Liver (tissue), 9 donors: Measurements from ENCODE around the gene MED10. TPM values are rescaled to one million over a fixed set of nuclear protein-coding genes. Genes with fewer than 3 reads are reported as not detected.

Source experiments
- DNase-seq: peaks from one replicate; pipeline ENCODE4 v3.0.0-alpha.2; 2017; ENCODE audit warnings: low spot score
- H3K27ac ChIP-seq, 2 donors: one replicate each; pipeline ENCODE4 v1.7.0; 2013; ENCODE audit warnings: inconsistent platforms in 2 of 2, low read length in 2 of 2, control low read depth in 1 of 2, low read depth in 1 of 2, mild to moderate bottlenecking in 1 of 2
- H3K27me3 ChIP-seq, 4 donors: one replicate each; pipeline versions ENCODE4 v1.6.1 to v1.7.0; 2013; ENCODE audit warnings: low read length in 3 of 4, inconsistent platforms in 1 of 4, mild to moderate bottlenecking in 1 of 4, moderate library complexity in 1 of 4; ENCODE audit not compliant: control insufficient read depth in 4 of 4, insufficient read depth in 4 of 4
- H3K36me3 ChIP-seq, 4 donors: one replicate each; pipeline versions ENCODE4 v1.6.1 to v1.7.0; 2013; ENCODE audit warnings: low read length in 3 of 4, mild to moderate bottlenecking in 3 of 4, low read depth in 1 of 4, moderate library complexity in 1 of 4; ENCODE audit not compliant: control insufficient read depth in 4 of 4, insufficient read depth in 3 of 4
- H3K4me1 ChIP-seq, 4 donors: one replicate each; pipeline versions ENCODE4 v1.6.1 to v1.7.0; 2013; ENCODE audit warnings: low read length in 3 of 4, mild to moderate bottlenecking in 3 of 4, moderate library complexity in 1 of 4; ENCODE audit not compliant: control insufficient read depth in 4 of 4, insufficient read depth in 4 of 4
- H3K4me3 ChIP-seq, 3 donors: one replicate each; pipeline versions ENCODE4 v1.6.1 to v1.7.0; 2013; ENCODE audit warnings: low read length in 3 of 3, control low read depth in 1 of 3, low read depth in 1 of 3, mild to moderate bottlenecking in 1 of 3
- H3K9ac ChIP-seq, 2 donors: one replicate each; pipeline ENCODE4 v1.7.0; 2013; ENCODE audit warnings: low read length in 2 of 2, mild to moderate bottlenecking in 2 of 2, moderate library complexity in 2 of 2, control low read depth in 1 of 2, low read depth in 1 of 2
- H3K9me3 ChIP-seq, 4 donors: one replicate each; pipeline versions ENCODE4 v1.6.1 to v1.7.0; 2013; ENCODE audit warnings: low read length in 3 of 4; ENCODE audit not compliant: control insufficient read depth in 4 of 4
- ATF3 ChIP-seq: IDR thresholded peaks from 2 replicates; pipeline ENCODE4 v1.6.1; 2016; ENCODE audit warnings: antibody characterized with exemption
- EGR1 ChIP-seq, 2 donors: IDR thresholded peaks; 2 replicates each; pipeline ENCODE4 v1.6.1; 2016 to 2018; ENCODE audit warnings: antibody characterized with exemption in 2 of 2, low read depth in 2 of 2
- FOXA1 ChIP-seq: IDR thresholded peaks from 2 replicates; pipeline ENCODE4 v1.6.1; 2016; ENCODE audit warnings: antibody characterized with exemption
- FOXA2 ChIP-seq: IDR thresholded peaks from 2 replicates; pipeline ENCODE4 v1.6.1; 2016; ENCODE audit warnings: antibody characterized with exemption
- GABPA ChIP-seq, 2 donors: IDR thresholded peaks in 1 of 2; conservative IDR thresholded peaks in 1 of 2; 2 replicates each; pipeline ENCODE4 v1.6.1; 2016; ENCODE audit warnings: antibody characterized with exemption in 2 of 2, mild to moderate bottlenecking in 1 of 2, moderate library complexity in 1 of 2
- HNF4A ChIP-seq, 2 donors: conservative IDR thresholded peaks; 2 replicates each; pipeline ENCODE4 v1.6.1; 2016; ENCODE audit warnings: antibody characterized with exemption in 2 of 2, mild to moderate bottlenecking in 2 of 2
- HNF4G ChIP-seq: IDR thresholded peaks from 2 replicates; pipeline ENCODE4 v1.6.1; 2016; ENCODE audit warnings: antibody characterized with exemption
- JUND ChIP-seq, 2 donors: IDR thresholded peaks; 2 replicates each; pipeline ENCODE4 v1.6.1; 2016; ENCODE audit warnings: antibody characterized with exemption in 2 of 2
- MAX ChIP-seq: IDR thresholded peaks from 2 replicates; pipeline ENCODE4 v1.6.1; 2016; ENCODE audit warnings: antibody characterized with exemption
- NR2F2 ChIP-seq: IDR thresholded peaks from 2 replicates; pipeline ENCODE4 v1.6.1; 2016; ENCODE audit warnings: antibody characterized with exemption
- RAD21 ChIP-seq, 2 donors: IDR thresholded peaks; 2 replicates each; pipeline ENCODE4 v1.6.1; 2016; ENCODE audit warnings: antibody characterized with exemption in 2 of 2, mild to moderate bottlenecking in 2 of 2
- REST ChIP-seq: IDR thresholded peaks from 2 replicates; pipeline ENCODE4 v1.6.1; 2016; ENCODE audit warnings: antibody characterized with exemption, mild to moderate bottlenecking
- RXRA ChIP-seq, 2 donors: IDR thresholded peaks; 2 replicates each; pipeline ENCODE4 v1.6.1; 2017 to 2018; ENCODE audit warnings: antibody characterized with exemption in 2 of 2, mild to moderate bottlenecking in 1 of 2
- SP1 ChIP-seq: IDR thresholded peaks from 2 replicates; pipeline ENCODE4 v1.6.1; 2018; ENCODE audit warnings: antibody characterized with exemption, mild to moderate bottlenecking
- TAF1 ChIP-seq: conservative IDR thresholded peaks from 2 replicates; pipeline ENCODE4 v1.6.1; 2016; ENCODE audit warnings: antibody characterized with exemption, mild to moderate bottlenecking
- YY1 ChIP-seq: IDR thresholded peaks from 2 replicates; pipeline ENCODE4 v1.6.1; 2016; ENCODE audit warnings: antibody characterized with exemption, mild to moderate bottlenecking
- WGBS: extraction: QIAGEN DNeasy Blood & Tissue Kit; methylation state at CpG from one replicate; pipeline ENCODE4 v1.1.7; 2013; 5-methylcytosine and 5-hydroxymethylcytosine counted together
- polyA plus RNA-seq, 2 donors: library from polyadenylated mRNA; stranded (reverse) in 1 of 2; unstranded in 1 of 2; fragments of 200-250 nt in 1 of 2; fragments of >200 nt in 1 of 2; fragmentation: Nextera tagmentation in 1 of 2; extraction: Ambion mirVana in 1 of 2; gene quantifications; one replicate each; pipeline versions ENCODE4 v1.2.1 to v1.2.3, GENCODE V29; 2013 to 2015
- total RNA-seq, 2 donors: library from RNA; depleted of rRNA; stranded (reverse); fragments of >200 nt; gene quantifications; one replicate each; pipeline ENCODE4 v1.2.3, GENCODE V29; 2014
- TF ChIP-seq, protein P1 (sequence below): fragments of 150-350 bp; IDR thresholded peaks from 2 replicates; pipeline ENCODE4 v1.5.1; 2017; ENCODE audit warnings: improper control_type of control experiment, low read depth, low read length; ENCODE audit not compliant: missing input control
- donor health status: healthy.
- donor health status: healthy.
- donor health status: healthy.
- donor health status: healthy.
- donor health status: healthy.

MED10 gene
- total and polyA plus RNA-seq, 4 donors: 6.1 to 31.5 (median 11.5) TPM

GRCh38 chr5:6412811-6413210 lies 34.5 kb upstream of the MED10 start:
- Histone ChIP-seq H3K27me3 (peaks cover 0 to 2% (median 0%) of the 10 kb centered on the region in 4 donors), H3K9me3 (no peaks in the 10 kb centered on the region), H3K27ac (no peak overlapping the region), H3K36me3 (no peaks in the 10 kb centered on the region), H3K9ac (no peak overlapping the region), H3K4me1 (no peaks in the 10 kb centered on the region), H3K4me3 (no peak overlapping the region)
- TF ChIP-seq JUND (IDR thresholded peaks at IDR 0.05) (no peak), SP1 (no peak), EGR1 (IDR thresholded peaks at IDR 0.05; ENCODE audit: low read depth in 2 of 2) (no peak), GABPA (IDR thresholded peaks at IDR 0.05 in 1 of 2, conservative IDR thresholded peaks at IDR 0.05 in 1 of 2) (no peak), REST (no peak), ATF3 (no peak), YY1 (no peak), NR2F2 (no peak), RXRA (IDR thresholded peaks at IDR 0.05) (no peak), TAF1 (no peak)
- TF ChIP-seq, protein P1, sequence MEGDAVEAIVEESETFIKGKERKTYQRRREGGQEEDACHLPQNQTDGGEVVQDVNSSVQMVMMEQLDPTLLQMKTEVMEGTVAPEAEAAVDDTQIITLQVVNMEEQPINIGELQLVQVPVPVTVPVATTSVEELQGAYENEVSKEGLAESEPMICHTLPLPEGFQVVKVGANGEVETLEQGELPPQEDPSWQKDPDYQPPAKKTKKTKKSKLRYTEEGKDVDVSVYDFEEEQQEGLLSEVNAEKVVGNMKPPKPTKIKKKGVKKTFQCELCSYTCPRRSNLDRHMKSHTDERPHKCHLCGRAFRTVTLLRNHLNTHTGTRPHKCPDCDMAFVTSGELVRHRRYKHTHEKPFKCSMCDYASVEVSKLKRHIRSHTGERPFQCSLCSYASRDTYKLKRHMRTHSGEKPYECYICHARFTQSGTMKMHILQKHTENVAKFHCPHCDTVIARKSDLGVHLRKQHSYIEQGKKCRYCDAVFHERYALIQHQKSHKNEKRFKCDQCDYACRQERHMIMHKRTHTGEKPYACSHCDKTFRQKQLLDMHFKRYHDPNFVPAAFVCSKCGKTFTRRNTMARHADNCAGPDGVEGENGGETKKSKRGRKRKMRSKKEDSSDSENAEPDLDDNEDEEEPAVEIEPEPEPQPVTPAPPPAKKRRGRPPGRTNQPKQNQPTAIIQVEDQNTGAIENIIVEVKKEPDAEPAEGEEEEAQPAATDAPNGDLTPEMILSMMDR: no peak
- DNase-seq: no peak
- 82% methylated on average over 4 of the region's 4 CpGs for WGBS

DNA sequence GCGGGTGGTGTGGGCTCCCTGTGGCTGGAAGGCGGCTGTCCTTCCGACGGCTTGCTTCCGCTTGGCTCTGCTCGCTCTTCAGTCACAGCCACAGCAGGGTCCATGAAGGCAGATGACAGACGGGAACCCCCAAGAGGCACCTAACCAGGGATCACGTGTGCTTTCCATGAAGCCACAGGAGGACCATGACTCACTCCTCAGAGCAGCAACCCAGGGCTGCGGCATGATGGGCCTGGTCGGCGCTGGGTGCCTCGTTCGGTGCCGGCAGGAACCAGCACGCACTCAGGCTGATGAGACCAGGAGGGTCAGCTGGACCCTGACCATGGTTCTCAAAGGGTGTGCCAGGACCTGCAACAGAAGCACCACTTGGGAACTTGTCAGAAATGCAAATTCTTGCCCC lies 32.8 kb upstream of the MED10 start:
- peaks cover 0 to 2% (median 0%) of the 10 kb centered on the region in 4 donors for H3K27me3 ChIP-seq
- no peaks in the 10 kb centered on the region for H3K36me3 ChIP-seq
- H3K4me3 ChIP-seq: no peak overlapping the region
- DNase-seq: no peak
- H3K4me1 ChIP-seq: no peaks in the 10 kb centered on the region
- H3K27ac ChIP-seq: no peak overlapping the region
- TF ChIP-seq RAD21 (IDR thresholded peaks at IDR 0.05): no peak
- TF ChIP-seq NR2F2: no peak
- no peak for TF ChIP-seq YY1
- H3K9ac ChIP-seq: no peak overlapping the region
- WGBS: 94% methylated on average over 15 of the region's 15 CpGs
- H3K9me3 ChIP-seq: no peaks in the 10 kb centered on the region

DNA sequence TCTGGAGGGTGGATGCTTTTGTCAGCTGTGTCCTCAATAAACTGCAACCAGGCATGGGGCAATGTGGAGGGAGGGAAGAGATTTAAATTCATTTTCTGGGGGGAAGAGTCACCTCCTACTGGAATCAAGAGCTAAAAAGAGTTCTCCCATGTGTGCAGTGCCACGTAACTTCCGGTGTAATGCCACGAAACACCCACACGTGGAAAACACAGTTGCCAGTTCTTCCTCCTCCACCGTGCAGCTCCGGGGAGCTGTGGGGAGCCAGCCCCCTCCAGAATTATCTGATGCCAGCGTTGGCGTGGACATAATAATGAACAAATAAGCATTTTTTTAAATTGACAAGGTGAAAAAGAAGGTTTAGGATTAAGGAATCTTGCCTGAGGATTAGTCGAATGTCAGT lies 32.1 kb upstream of the MED10 start:
- Histone ChIP-seq H3K27me3 (peaks cover 0 to 2% (median 0%) of the 10 kb centered on the region in 4 donors), H3K27ac (no peak overlapping the region), H3K4me1 (no peaks in the 10 kb centered on the region), H3K9ac (no peak overlapping the region), H3K9me3 (no peaks in the 10 kb centered on the region), H3K36me3 (no peaks in the 10 kb centered on the region), H3K4me3 (no peak overlapping the region)
- no peak for DNase-seq
- WGBS: 87% methylated on average over 9 of the region's 9 CpGs
- TF ChIP-seq FOXA2 (no peak), FOXA1 (no peak), GABPA (IDR thresholded peaks at IDR 0.05 in 1 of 2, conservative IDR thresholded peaks at IDR 0.05 in 1 of 2) (no peak), ATF3 (no peak), RXRA (IDR thresholded peaks at IDR 0.05) (no peak), SP1 (no peak), JUND (IDR thresholded peaks at IDR 0.05) (no peak), YY1 (no peak), HNF4G (no peak), RAD21 (IDR thresholded peaks at IDR 0.05) (no peak), MAX (no peak), HNF4A (conservative IDR thresholded peaks at IDR 0.05) (no peak)
- TF ChIP-seq, protein P1: no peak
